A549 (cell line): ENCODE measurements around the gene ASAP2. TPM values are rescaled to one million over a fixed set of nuclear protein-coding genes. Genes with fewer than 3 reads are reported as not detected.

Source experiments
- ATAC-seq, 2 experiments: fragments of 200-7000 bp in 1 of 2; fragments of >200 bp in 1 of 2; cut with Nextera tagmentation in 1 of 2; cut with Tn5 transposase in 1 of 2; 3 replicates each; pipeline versions ENCODE4 v1.8.0 to v1.9.1; 2018 to 2020; ENCODE audit warnings: mild to moderate bottlenecking in 1 of 2, moderate library complexity in 1 of 2
- CTCF ChIA-PET: fragments of 300-600 bp; sonication (Branson Sonifier 250); formaldehyde crosslinking; extraction: SDS; loops from one replicate; lab custom pipeline; 2021; ENCODE audit warnings: antibody characterized with exemption, inconsistent platforms; lab: Yijun Ruan, JAX
- POLR2A ChIA-PET: fragments of 350-600 bp; formaldehyde crosslinking; extraction: SDS; loops from one replicate; lab custom pipeline; 2021; ENCODE audit warnings: antibody characterized with exemption, inconsistent platforms; lab: Yijun Ruan, JAX
- DNase-seq, 2 experiments: peaks; one replicate each; pipeline versions ENCODE4 v3.0.0 to v3.0.0-alpha.2; 2011 to 2016; ENCODE audit warnings: low read depth in 1 of 2, low spot score in 1 of 2
- FAIRE-seq: peaks from 2 replicates; lab custom pipeline; 2011; peaks lifted over from hg19 to GRCh38; lab: Jason Lieb, UNC
- H3K27ac ChIP-seq, 2 experiments: fragments of >200 bp; sonication (Bioruptor Twin); formaldehyde crosslinking; 3 replicates each; pipeline ENCODE4 v1.5.1; 2016 to 2017
- H3K4me1 ChIP-seq: fragments of >200 bp; sonication (Bioruptor Twin); formaldehyde crosslinking; 3 replicates; pipeline ENCODE4 v1.6.1; 2016
- H3K4me2 ChIP-seq: fragments of >200 bp; sonication (Bioruptor Twin); formaldehyde crosslinking; 3 replicates; pipeline ENCODE4 v1.6.1; 2016
- H3K4me3 ChIP-seq: fragments of >200 bp; sonication (Bioruptor Twin); formaldehyde crosslinking; 3 replicates; pipeline ENCODE4 v1.5.1; 2016
- H3K9me3 ChIP-seq: fragments of >200 bp; sonication (Bioruptor Twin); formaldehyde crosslinking; 3 replicates; pipeline ENCODE4 v1.6.1; 2016
- CHD2 ChIP-seq: fragments of 150-350 bp; IDR thresholded peaks from 2 replicates; pipeline ENCODE4 v1.6.1; 2014; ENCODE audit warnings: low read length; ENCODE audit not compliant: partially characterized antibody
- EHMT2 ChIP-seq: fragments of 200-600 bp; sonication (generic); IDR thresholded peaks from 2 replicates; pipeline ENCODE4 v1.6.1; 2016; ENCODE audit warnings: antibody characterized with exemption, low read depth, mild to moderate bottlenecking, moderate library complexity
- FOSB ChIP-seq: fragments of 250-450 bp; sonication (Bioruptor Pico); IDR thresholded peaks from 2 replicates; pipeline ENCODE4 v1.5.0; 2020; ENCODE audit warnings: mild to moderate bottlenecking, moderate library complexity
- FOSL2 ChIP-seq, 2 experiments: fragments of 450-650 bp in 1 of 2; fragments of >200 bp in 1 of 2; sonication (Bioruptor Twin) in 1 of 2; formaldehyde crosslinking; IDR thresholded peaks; 2 replicates each; pipeline versions ENCODE4 v1.5.0 to v1.6.1; 2016 to 2020; ENCODE audit warnings: mild to moderate bottlenecking in 1 of 2, moderate library complexity in 1 of 2
- KDM1A ChIP-seq: fragments of 200-600 bp; sonication (generic); IDR thresholded peaks from 2 replicates; pipeline ENCODE4 v1.6.1; 2016; ENCODE audit warnings: low read depth, mild to moderate bottlenecking
- MAFK ChIP-seq: fragments of 450-650 bp; IDR thresholded peaks from 2 replicates; pipeline ENCODE4 v1.6.1; 2014; ENCODE audit not compliant: partially characterized antibody
- MAX ChIP-seq: IDR thresholded peaks from 2 replicates; pipeline ENCODE4 v1.6.1; 2012
- MYC ChIP-seq: IDR thresholded peaks from 2 replicates; pipeline ENCODE4 v1.6.1; 2012; ENCODE audit warnings: mild to moderate bottlenecking, inconsistent platforms, low read length, improper control_type of control experiment, borderline replicate concordance
- NFE2L2 ChIP-seq: fragments of 150-350 bp; conservative IDR thresholded peaks from 2 replicates; pipeline ENCODE4 v1.6.1; 2014; ENCODE audit warnings: low read length
- PHF8 ChIP-seq: fragments of 200-600 bp; sonication (generic); IDR thresholded peaks from 2 replicates; pipeline ENCODE4 v1.6.1; 2016; ENCODE audit warnings: low read depth, mild to moderate bottlenecking, antibody characterized with exemption, moderate library complexity, borderline replicate concordance
- POLR2AphosphoS2 ChIP-seq: conservative IDR thresholded peaks from 2 replicates; pipeline ENCODE4 v1.6.1; 2012; ENCODE audit warnings: low read length, improper control_type of control experiment, inconsistent platforms
- RARB ChIP-seq: fragments of 250-450 bp; sonication (Bioruptor Pico); IDR thresholded peaks from 2 replicates; pipeline ENCODE4 v1.8.0; 2021; ENCODE audit warnings: mild to moderate bottlenecking, moderate library complexity
- RNF2 ChIP-seq: fragments of 200-600 bp; sonication (generic); IDR thresholded peaks from 2 replicates; pipeline ENCODE4 v1.6.1; 2016; ENCODE audit warnings: low read depth, mild to moderate bottlenecking, antibody characterized with exemption, moderate library complexity, borderline replicate concordance
- TP53 ChIP-seq: fragments of 250-450 bp; sonication (Bioruptor Pico); IDR thresholded peaks from 2 replicates; pipeline ENCODE4 v1.5.0; 2021; ENCODE audit warnings: mild to moderate bottlenecking, moderate library complexity
- USF2 ChIP-seq: fragments of 450-650 bp; IDR thresholded peaks from 2 replicates; pipeline ENCODE4 v1.6.1; 2014; ENCODE audit warnings: antibody characterized with exemption
- ZC3H11A ChIP-seq: fragments of 450-650 bp; IDR thresholded peaks from 2 replicates; pipeline ENCODE4 v1.6.1; 2014; ENCODE audit warnings: antibody characterized with exemption, mild to moderate bottlenecking
- ZFP36 ChIP-seq: fragments of 450-650 bp; IDR thresholded peaks from 2 replicates; pipeline ENCODE4 v1.6.1; 2014; ENCODE audit warnings: borderline replicate concordance; ENCODE audit not compliant: partially characterized antibody
- WGBS: methylation state at CpG from one replicate; pipeline ENCODE4 v1.1.6; 2017; ENCODE audit errors: missing lambda C conversion rate; 5-methylcytosine and 5-hydroxymethylcytosine counted together
- polyA plus RNA-seq, 4 experiments: library from polyadenylated mRNA; depleted of rRNA in 3 of 4; stranded (reverse); fragments of >200 nt; fragmentation: RNase III in 1 of 4; extraction: RNeasy Plus Mini Kit Qiagen cat#74134 plus additional on column Dnase treatment in 1 of 4; gene quantifications; 2 replicates in 3 of 4; 3 replicates in 1 of 4; pipeline ENCODE4 v1.2.3, GENCODE V29; 2011 to 2017
- TF ChIP-seq, protein P1 (sequence below): fragments of >200 bp; sonication (Bioruptor Twin); formaldehyde crosslinking; IDR thresholded peaks from 3 replicates; pipeline ENCODE4 v1.5.1; 2016
- TF ChIP-seq, protein P2 (sequence below): IDR thresholded peaks from 2 replicates; pipeline ENCODE4 v1.6.1; 2012; ENCODE audit warnings: low read depth, borderline replicate concordance
- TF ChIP-seq, protein P3 (sequence below): fragments of 150-350 bp; IDR thresholded peaks from 2 replicates; pipeline ENCODE4 v1.6.1; 2014; ENCODE audit warnings: low read depth, mild to moderate bottlenecking, low read length
- TF ChIP-seq, protein P4 (sequence below): fragments of 200-600 bp; sonication (generic); IDR thresholded peaks from 2 replicates; pipeline ENCODE4 v1.6.1; 2016; ENCODE audit warnings: antibody characterized with exemption, mild to moderate bottlenecking, moderate library complexity

ASAP2 gene
- polyA plus RNA-seq, 2 of the 4 experiments (the other 2 are of a cell fraction) = 17.8 to 27.9 TPM

- ATAC-seq (peak; percentile 63 to 66), DNase-seq (peak; percentile 35 to 53), FAIRE-seq (no peak)
- 2% methylated on average over 16 of the region's 84 CpGs for WGBS
- H3K4me2 ChIP-seq = peak overlapping the region; percentile 78
- ChIA-PET CTCF (interaction anchor here (1.2 to 7.3 kb wide), 15 partner anchors 10 to 164 kb away, joined by 3 to 114 read pairs (median 6); no protein-coding TSS in a partner anchor), POLR2A (interaction anchor here (2.6 to 3.4 kb wide), 2 partner anchors 103 to 127 kb away, joined by 8 to 10 read pairs; no protein-coding TSS in a partner anchor)
- H3K4me1 ChIP-seq = peaks cover 39% of the 10 kb centered on the region
- no peaks in the 10 kb centered on the region for H3K9me3 ChIP-seq
- TF ChIP-seq POLR2AphosphoS2 (no peak), NFE2L2 (no peak), MAX (peak; percentile 75), MAFK (no peak), ZC3H11A (no peak), TP53 (no peak), USF2 (no peak), CHD2 (no peak), ZFP36 (no peak), FOSB (CRISPR knock-in tag) (no peak), EHMT2 (no peak), RNF2 (no peak), PHF8 (peak; percentile 59), RARB (no peak), MYC (no peak; the same call in 1 of the 2 replicates), KDM1A (peak; percentile 37; the same call in 1 of the 2 replicates), FOSL2 (IDR thresholded peaks at IDR 0.05) (no peak), FOSL2 (CRISPR knock-in tag; IDR thresholded peaks at IDR 0.05) (no peak)
- TF ChIP-seq, protein P1, sequence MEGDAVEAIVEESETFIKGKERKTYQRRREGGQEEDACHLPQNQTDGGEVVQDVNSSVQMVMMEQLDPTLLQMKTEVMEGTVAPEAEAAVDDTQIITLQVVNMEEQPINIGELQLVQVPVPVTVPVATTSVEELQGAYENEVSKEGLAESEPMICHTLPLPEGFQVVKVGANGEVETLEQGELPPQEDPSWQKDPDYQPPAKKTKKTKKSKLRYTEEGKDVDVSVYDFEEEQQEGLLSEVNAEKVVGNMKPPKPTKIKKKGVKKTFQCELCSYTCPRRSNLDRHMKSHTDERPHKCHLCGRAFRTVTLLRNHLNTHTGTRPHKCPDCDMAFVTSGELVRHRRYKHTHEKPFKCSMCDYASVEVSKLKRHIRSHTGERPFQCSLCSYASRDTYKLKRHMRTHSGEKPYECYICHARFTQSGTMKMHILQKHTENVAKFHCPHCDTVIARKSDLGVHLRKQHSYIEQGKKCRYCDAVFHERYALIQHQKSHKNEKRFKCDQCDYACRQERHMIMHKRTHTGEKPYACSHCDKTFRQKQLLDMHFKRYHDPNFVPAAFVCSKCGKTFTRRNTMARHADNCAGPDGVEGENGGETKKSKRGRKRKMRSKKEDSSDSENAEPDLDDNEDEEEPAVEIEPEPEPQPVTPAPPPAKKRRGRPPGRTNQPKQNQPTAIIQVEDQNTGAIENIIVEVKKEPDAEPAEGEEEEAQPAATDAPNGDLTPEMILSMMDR = no peak
- TF ChIP-seq, protein P2, sequence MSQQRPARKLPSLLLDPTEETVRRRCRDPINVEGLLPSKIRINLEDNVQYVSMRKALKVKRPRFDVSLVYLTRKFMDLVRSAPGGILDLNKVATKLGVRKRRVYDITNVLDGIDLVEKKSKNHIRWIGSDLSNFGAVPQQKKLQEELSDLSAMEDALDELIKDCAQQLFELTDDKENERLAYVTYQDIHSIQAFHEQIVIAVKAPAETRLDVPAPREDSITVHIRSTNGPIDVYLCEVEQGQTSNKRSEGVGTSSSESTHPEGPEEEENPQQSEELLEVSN = peak; percentile 72; the same call in 1 of the 2 replicates
- TF ChIP-seq, protein P3, sequence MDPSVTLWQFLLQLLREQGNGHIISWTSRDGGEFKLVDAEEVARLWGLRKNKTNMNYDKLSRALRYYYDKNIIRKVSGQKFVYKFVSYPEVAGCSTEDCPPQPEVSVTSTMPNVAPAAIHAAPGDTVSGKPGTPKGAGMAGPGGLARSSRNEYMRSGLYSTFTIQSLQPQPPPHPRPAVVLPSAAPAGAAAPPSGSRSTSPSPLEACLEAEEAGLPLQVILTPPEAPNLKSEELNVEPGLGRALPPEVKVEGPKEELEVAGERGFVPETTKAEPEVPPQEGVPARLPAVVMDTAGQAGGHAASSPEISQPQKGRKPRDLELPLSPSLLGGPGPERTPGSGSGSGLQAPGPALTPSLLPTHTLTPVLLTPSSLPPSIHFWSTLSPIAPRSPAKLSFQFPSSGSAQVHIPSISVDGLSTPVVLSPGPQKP = no peak
- TF ChIP-seq, protein P4, sequence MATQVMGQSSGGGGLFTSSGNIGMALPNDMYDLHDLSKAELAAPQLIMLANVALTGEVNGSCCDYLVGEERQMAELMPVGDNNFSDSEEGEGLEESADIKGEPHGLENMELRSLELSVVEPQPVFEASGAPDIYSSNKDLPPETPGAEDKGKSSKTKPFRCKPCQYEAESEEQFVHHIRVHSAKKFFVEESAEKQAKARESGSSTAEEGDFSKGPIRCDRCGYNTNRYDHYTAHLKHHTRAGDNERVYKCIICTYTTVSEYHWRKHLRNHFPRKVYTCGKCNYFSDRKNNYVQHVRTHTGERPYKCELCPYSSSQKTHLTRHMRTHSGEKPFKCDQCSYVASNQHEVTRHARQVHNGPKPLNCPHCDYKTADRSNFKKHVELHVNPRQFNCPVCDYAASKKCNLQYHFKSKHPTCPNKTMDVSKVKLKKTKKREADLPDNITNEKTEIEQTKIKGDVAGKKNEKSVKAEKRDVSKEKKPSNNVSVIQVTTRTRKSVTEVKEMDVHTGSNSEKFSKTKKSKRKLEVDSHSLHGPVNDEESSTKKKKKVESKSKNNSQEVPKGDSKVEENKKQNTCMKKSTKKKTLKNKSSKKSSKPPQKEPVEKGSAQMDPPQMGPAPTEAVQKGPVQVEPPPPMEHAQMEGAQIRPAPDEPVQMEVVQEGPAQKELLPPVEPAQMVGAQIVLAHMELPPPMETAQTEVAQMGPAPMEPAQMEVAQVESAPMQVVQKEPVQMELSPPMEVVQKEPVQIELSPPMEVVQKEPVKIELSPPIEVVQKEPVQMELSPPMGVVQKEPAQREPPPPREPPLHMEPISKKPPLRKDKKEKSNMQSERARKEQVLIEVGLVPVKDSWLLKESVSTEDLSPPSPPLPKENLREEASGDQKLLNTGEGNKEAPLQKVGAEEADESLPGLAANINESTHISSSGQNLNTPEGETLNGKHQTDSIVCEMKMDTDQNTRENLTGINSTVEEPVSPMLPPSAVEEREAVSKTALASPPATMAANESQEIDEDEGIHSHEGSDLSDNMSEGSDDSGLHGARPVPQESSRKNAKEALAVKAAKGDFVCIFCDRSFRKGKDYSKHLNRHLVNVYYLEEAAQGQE = no peak; the same call in 1 of the 2 replicates
- peak overlapping the region; percentile 93 for H3K4me3 ChIP-seq
- peak overlapping the region; percentile 83 to 93 for H3K27ac ChIP-seq
Observed at GRCh38 chr2:9206991-9207640, 504 bp downstream of the ASAP2 start.
